GM12878 (cell line): Measurements from ENCODE around the gene PRKCE. TPM values are rescaled to one million over a fixed set of nuclear protein-coding genes. Genes with fewer than 3 reads are reported as not detected.

Experiments
- ATAC-seq: fragments of 200-7000 bp; cut with Tn5 transposase; 3 replicates; pipeline ENCODE4 v1.9.1; 2020; ENCODE audit warnings: mild to moderate bottlenecking, moderate library complexity
- BruUV-seq: library from RNA; stranded (reverse); fragments of 400-500 nt; replicated peaks from 2 replicates; lab custom pipeline; 2021; lab: Mats Ljungman, UMichigan
- CTCF ChIA-PET: fragments of 300-600 bp; sonication (Branson Sonifier 250); formaldehyde crosslinking; extraction: SDS; loops from one replicate; lab custom pipeline; 2021; ENCODE audit warnings: inconsistent platforms; lab: Yijun Ruan, JAX
- POLR2A ChIA-PET: fragments of 350-600 bp; formaldehyde crosslinking; extraction: SDS; loops from one replicate; lab custom pipeline; 2021; ENCODE audit warnings: inconsistent platforms; lab: Charles Lee
- RAD21 ChIA-PET: fragments of 300-600 bp; sonication (Branson Sonifier 250); formaldehyde crosslinking; loops from one replicate; lab custom pipeline; 2023; ENCODE audit warnings: antibody characterized with exemption; ENCODE audit not compliant: unreplicated experiment; lab: Charles Lee
- SMC1A ChIA-PET: fragments of 300-600 bp; sonication (Branson Sonifier 250); formaldehyde crosslinking; loops from one replicate; lab custom pipeline; 2023; ENCODE audit not compliant: unreplicated experiment, uncharacterized antibody; lab: Charles Lee
- DNase-seq: peaks from one replicate; pipeline ENCODE4 v3.0.0-alpha.2; 2011; ENCODE audit warnings: low read depth, low spot score
- FAIRE-seq: peaks from 3 replicates; lab custom pipeline; 2011; peaks lifted over from hg19 to GRCh38; lab: Jason Lieb, UNC
- H2AFZ ChIP-seq: 2 replicates; pipeline ENCODE4 v1.6.0; 2011; ENCODE audit warnings: low read depth, low read length, control low read depth; ENCODE audit not compliant: control insufficient read depth
- H3K27ac ChIP-seq: 2 replicates; pipeline ENCODE4 v1.5.1; 2011; ENCODE audit warnings: control low read depth; ENCODE audit not compliant: control insufficient read depth, insufficient read depth
- H3K27me3 ChIP-seq, 2 experiments: replicated peaks in 1 of 2; 2 replicates each; pipeline versions ENCODE4 v1.6.0 to v1.6.1; 2011; ENCODE audit warnings: low read length in 1 of 2; ENCODE audit not compliant: control insufficient read depth in 2 of 2, insufficient read depth in 2 of 2
- H3K36me3 ChIP-seq, 2 experiments: 2 replicates each; pipeline ENCODE4 v1.5.1; 2011; ENCODE audit warnings: low read length in 1 of 2; ENCODE audit not compliant: control insufficient read depth in 2 of 2, insufficient read depth in 2 of 2
- H3K4me1 ChIP-seq: 2 replicates; pipeline ENCODE4 v1.6.1; 2011; ENCODE audit warnings: mild to moderate bottlenecking, low read length, moderate library complexity, mixed read lengths; ENCODE audit not compliant: control insufficient read depth, insufficient read depth
- H3K4me2 ChIP-seq: 2 replicates; pipeline ENCODE4 v1.6.0; 2011; ENCODE audit warnings: control low read depth; ENCODE audit not compliant: control insufficient read depth, insufficient read depth
- H3K4me3 ChIP-seq: fragments of 200-600 bp; sonication (generic); 2 replicates; pipeline ENCODE4 v1.5.1; 2016
- H3K79me2 ChIP-seq: 2 replicates; pipeline ENCODE4 v1.6.0; 2011; ENCODE audit warnings: low read length; ENCODE audit not compliant: control insufficient read depth, insufficient read depth
- H3K9ac ChIP-seq: 2 replicates; pipeline ENCODE4 v1.8.0; 2011; ENCODE audit warnings: low read length, control low read depth, mixed read lengths; ENCODE audit not compliant: control insufficient read depth, insufficient read depth
- H3K9me3 ChIP-seq: replicated peaks from 3 replicates; pipeline ENCODE4 v1.5.1; 2011; ENCODE audit warnings: mild to moderate bottlenecking, low read length; ENCODE audit not compliant: control insufficient read depth, insufficient read depth
- H4K20me1 ChIP-seq: 2 replicates; pipeline ENCODE4 v1.6.0; 2011; ENCODE audit not compliant: control insufficient read depth, insufficient read depth
- FOXM1 ChIP-seq: IDR thresholded peaks from 2 replicates; pipeline ENCODE4 v1.6.1; 2012; ENCODE audit warnings: low read depth, mild to moderate bottlenecking, inconsistent platforms, low read length, moderate library complexity
- LARP7 ChIP-seq: fragments of 450-650 bp; IDR thresholded peaks from 2 replicates; pipeline ENCODE4 v1.6.1; 2017; ENCODE audit warnings: mild to moderate bottlenecking
- MEF2A ChIP-seq: IDR thresholded peaks from 2 replicates; pipeline ENCODE4 v1.6.1; 2011; ENCODE audit warnings: low read depth, mild to moderate bottlenecking, low read length, moderate library complexity; ENCODE audit not compliant: insufficient read depth
- NFIC ChIP-seq: IDR thresholded peaks from 2 replicates; pipeline ENCODE4 v1.6.1; 2012; ENCODE audit warnings: low read depth, mild to moderate bottlenecking, inconsistent platforms, low read length, moderate library complexity
- POU2F2 ChIP-seq: IDR thresholded peaks from 3 replicates; pipeline ENCODE4 v1.6.1; 2011; ENCODE audit warnings: low read depth, mild to moderate bottlenecking, low read length, borderline replicate concordance
- WGBS: methylation state at CpG from one replicate; pipeline ENCODE4 v1.1.6; 2016; ENCODE audit warnings: low lambda C conversion rate; ENCODE audit not compliant: insufficient replicate concordance, insufficient coverage; ENCODE audit errors: missing lambda C conversion rate; 5-methylcytosine and 5-hydroxymethylcytosine counted together
- in situ Hi-C: fragments of 300-500 bp; cut with MboI; formaldehyde crosslinking; loops from 9 replicates; pipeline ENCODE4 v1.14.3; 2018; ENCODE audit warnings: mixed read lengths
- intact Hi-C: fragments of 100-400 bp; cut with micrococcal nuclease; formaldehyde crosslinking; loops from one replicate; pipeline ENCODE4 v1.14.2; 2022; ENCODE audit not compliant: unreplicated experiment
- polyA plus RNA-seq, 11 experiments: library from polyadenylated mRNA; depleted of rRNA in 4 of 11; unstranded in 6 of 11; stranded (reverse) in 5 of 11; fragments of >200 nt; fragmentation: Nextera tagmentation in 4 of 11; fragmentation: Illumina TruSeq in 1 of 11; extraction: Ambion mirVana in 4 of 11; extraction: Trizol in 1 of 11; gene quantifications; 1 replicate in 1 of 11; 2 replicates in 10 of 11; pipeline versions ENCODE4 v1.2.1 to v1.2.3, GENCODE V29; 2011 to 2016; ENCODE audit warnings: inconsistent platforms in 2 of 11, missing spikeins in 2 of 11, low read depth in 1 of 11
- total RNA-seq, 4 experiments: library from RNA; depleted of rRNA in 3 of 4; stranded (reverse); fragments of >200 nt in 3 of 4; fragmentation: Illumina TruSeq in 1 of 4; extraction: Trizol in 1 of 4; gene quantifications; 2 replicates each; pipeline versions ENCODE4 v1.2.1 to v1.2.3, GENCODE V29; 2013 to 2021
- TF ChIP-seq, protein P1 (sequence below): fragments of 150-350 bp; IDR thresholded peaks from 2 replicates; pipeline ENCODE4 v1.6.1; 2014; ENCODE audit warnings: mild to moderate bottlenecking, low read depth, low read length
- TF ChIP-seq, protein P2 (sequence below): fragments of 450-650 bp; IDR thresholded peaks from 2 replicates; pipeline ENCODE4 v1.6.1; 2014; ENCODE audit warnings: mild to moderate bottlenecking
- TF ChIP-seq, protein P3 (sequence below): fragments of 450-650 bp; IDR thresholded peaks from 2 replicates; pipeline ENCODE4 v1.6.1; 2018; ENCODE audit warnings: mild to moderate bottlenecking, low read depth, moderate library complexity; ENCODE audit not compliant: partially characterized antibody

The PRKCE gene
- total and polyA plus RNA-seq, 10 of the 15 experiments (the other 5 are each of a cell fraction or from before 2014, with no cell fraction given), result 2.6 to 28.2 (median 11.3) TPM

DNA sequence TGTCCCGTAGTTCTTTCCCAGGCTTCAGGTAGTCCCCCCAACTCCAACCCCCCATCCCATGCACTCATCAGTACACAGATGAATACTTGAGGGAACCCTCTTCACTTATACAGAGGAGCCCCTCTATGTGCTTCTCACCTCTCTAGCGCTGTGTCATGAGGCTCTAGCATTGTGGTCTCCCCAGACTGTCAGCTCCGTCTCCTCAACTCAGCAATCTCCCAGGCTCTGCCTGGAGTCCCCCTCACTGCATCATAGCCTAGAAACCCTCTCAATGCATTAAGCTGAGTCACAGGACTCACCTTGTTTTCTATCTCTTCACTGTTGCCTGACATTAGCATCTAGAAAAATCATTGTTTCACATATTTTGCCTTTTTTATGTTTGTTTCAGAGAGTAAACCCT lies 20.2 kb upstream of the PRKCE start (continued):
- TF ChIP-seq, protein P1, sequence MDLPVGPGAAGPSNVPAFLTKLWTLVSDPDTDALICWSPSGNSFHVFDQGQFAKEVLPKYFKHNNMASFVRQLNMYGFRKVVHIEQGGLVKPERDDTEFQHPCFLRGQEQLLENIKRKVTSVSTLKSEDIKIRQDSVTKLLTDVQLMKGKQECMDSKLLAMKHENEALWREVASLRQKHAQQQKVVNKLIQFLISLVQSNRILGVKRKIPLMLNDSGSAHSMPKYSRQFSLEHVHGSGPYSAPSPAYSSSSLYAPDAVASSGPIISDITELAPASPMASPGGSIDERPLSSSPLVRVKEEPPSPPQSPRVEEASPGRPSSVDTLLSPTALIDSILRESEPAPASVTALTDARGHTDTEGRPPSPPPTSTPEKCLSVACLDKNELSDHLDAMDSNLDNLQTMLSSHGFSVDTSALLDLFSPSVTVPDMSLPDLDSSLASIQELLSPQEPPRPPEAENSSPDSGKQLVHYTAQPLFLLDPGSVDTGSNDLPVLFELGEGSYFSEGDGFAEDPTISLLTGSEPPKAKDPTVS, result no peak
- TF ChIP-seq NFIC (no peak), FOXM1 (no peak), LARP7 (no peak), POU2F2 (no peak)
- TF ChIP-seq, protein P2, sequence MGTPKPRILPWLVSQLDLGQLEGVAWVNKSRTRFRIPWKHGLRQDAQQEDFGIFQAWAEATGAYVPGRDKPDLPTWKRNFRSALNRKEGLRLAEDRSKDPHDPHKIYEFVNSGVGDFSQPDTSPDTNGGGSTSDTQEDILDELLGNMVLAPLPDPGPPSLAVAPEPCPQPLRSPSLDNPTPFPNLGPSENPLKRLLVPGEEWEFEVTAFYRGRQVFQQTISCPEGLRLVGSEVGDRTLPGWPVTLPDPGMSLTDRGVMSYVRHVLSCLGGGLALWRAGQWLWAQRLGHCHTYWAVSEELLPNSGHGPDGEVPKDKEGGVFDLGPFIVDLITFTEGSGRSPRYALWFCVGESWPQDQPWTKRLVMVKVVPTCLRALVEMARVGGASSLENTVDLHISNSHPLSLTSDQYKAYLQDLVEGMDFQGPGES, result no peak
- TF ChIP-seq, protein P3, sequence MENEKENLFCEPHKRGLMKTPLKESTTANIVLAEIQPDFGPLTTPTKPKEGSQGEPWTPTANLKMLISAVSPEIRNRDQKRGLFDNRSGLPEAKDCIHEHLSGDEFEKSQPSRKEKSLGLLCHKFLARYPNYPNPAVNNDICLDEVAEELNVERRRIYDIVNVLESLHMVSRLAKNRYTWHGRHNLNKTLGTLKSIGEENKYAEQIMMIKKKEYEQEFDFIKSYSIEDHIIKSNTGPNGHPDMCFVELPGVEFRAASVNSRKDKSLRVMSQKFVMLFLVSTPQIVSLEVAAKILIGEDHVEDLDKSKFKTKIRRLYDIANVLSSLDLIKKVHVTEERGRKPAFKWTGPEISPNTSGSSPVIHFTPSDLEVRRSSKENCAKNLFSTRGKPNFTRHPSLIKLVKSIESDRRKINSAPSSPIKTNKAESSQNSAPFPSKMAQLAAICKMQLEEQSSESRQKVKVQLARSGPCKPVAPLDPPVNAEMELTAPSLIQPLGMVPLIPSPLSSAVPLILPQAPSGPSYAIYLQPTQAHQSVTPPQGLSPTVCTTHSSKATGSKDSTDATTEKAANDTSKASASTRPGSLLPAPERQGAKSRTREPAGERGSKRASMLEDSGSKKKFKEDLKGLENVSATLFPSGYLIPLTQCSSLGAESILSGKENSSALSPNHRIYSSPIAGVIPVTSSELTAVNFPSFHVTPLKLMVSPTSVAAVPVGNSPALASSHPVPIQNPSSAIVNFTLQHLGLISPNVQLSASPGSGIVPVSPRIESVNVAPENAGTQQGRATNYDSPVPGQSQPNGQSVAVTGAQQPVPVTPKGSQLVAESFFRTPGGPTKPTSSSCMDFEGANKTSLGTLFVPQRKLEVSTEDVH, result no peak
- TF ChIP-seq, all 136 proteins: peak for 0

DNA sequence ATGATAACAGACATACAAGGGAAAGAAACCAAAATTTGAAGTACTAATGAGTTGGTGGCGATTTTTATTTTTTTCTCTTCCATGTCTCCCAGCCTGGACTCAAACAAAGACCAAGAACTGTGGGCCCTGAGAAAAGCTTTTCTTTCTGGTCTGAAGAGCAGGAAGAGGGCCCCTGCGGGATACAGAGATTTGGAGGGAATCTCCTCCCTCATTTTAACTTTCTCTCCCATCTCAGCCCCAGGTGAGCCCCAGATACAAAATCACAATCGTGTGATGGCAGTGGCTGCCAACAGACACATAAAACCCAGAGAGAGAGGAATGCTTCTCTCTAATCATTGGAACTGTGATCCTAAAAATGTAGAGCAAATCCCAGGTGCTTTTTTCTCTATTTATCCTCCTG lies 19.5 kb upstream of the PRKCE start:
- BruUV-seq, result no TSS peak
- 9% methylated on average over 3 of the region's 3 CpGs for WGBS

More for the DNA sequence above, 19.5 kb upstream of the PRKCE start:
- no peak for ATAC-seq
- Histone ChIP-seq H3K9me3 (no peaks in the 10 kb centered on the region), H2AFZ (no peak overlapping the region), H3K4me2 (no peak overlapping the region), H3K36me3 (no peaks in the 10 kb centered on the region), H4K20me1 (0 out of 2 replicates have a peak, but pooled peaks cover 2% of the 10 kb centered on the region), H3K9ac (no peak overlapping the region), H3K4me3 (no peak overlapping the region), H3K79me2 (no peaks in the 10 kb centered on the region), H3K27me3 (peaks cover 0 to 3% of the 10 kb centered on the region in 2 experiments; a peak in 1 of 4 replicates), H3K4me1 (no peaks in the 10 kb centered on the region), H3K27ac (no peak overlapping the region)
- DNase-seq, result no peak
- FAIRE-seq, result no peak
- ChIA-PET POLR2A (no interaction called here), RAD21 (no interaction called here), CTCF (interaction anchor here (0.9 kb wide), 1 partner anchor 48 kb away, joined by 3 read pairs; no protein-coding TSS in a partner anchor), SMC1A (no interaction called here)
- in situ Hi-C loops, result loop anchor here (10.0 to 25.0 kb wide), 2 partner anchors 647 to 730 kb away; no protein-coding TSS in a partner anchor
- TF ChIP-seq MEF2A, result no peak
- intact Hi-C loops, result loop anchor here (10.0 kb wide), 1 partner anchor 823 kb away; no protein-coding TSS in a partner anchor
